Endothelial cell (in vitro differentiated cells): Measurements from ENCODE around the gene ADSS1. TPM values are rescaled to one million over a fixed set of nuclear protein-coding genes. Genes with fewer than 3 reads are reported as not detected.

Experiments
- DNase-seq: peaks from one replicate; pipeline ENCODE4 v3.0.0; 2021; ENCODE audit warnings: low spot score
- H3K27ac Mint-ChIP-seq: one replicate; pipeline ENCODE4 v1.8.0; 2021; ENCODE audit warnings: mixed read lengths, inconsistent platforms; ENCODE audit not compliant: unreplicated experiment
- H3K27me3 Mint-ChIP-seq: one replicate; pipeline ENCODE4 v1.8.0; 2021; ENCODE audit warnings: mild to moderate bottlenecking, moderate library complexity, mixed read lengths, inconsistent platforms; ENCODE audit not compliant: unreplicated experiment
- H3K36me3 Mint-ChIP-seq: one replicate; pipeline ENCODE4 v1.8.0; 2021; ENCODE audit warnings: mild to moderate bottlenecking, low read depth, mixed read lengths, inconsistent platforms; ENCODE audit not compliant: unreplicated experiment
- H3K4me1 Mint-ChIP-seq: one replicate; pipeline ENCODE4 v1.8.0; 2021; ENCODE audit warnings: mild to moderate bottlenecking, mixed read lengths, inconsistent platforms; ENCODE audit not compliant: unreplicated experiment
- H3K4me3 Mint-ChIP-seq: one replicate; pipeline ENCODE4 v1.8.0; 2021; ENCODE audit warnings: mild to moderate bottlenecking, mixed read lengths, inconsistent platforms; ENCODE audit not compliant: unreplicated experiment
- H3K9me3 Mint-ChIP-seq: one replicate; pipeline ENCODE4 v1.8.0; 2021; ENCODE audit warnings: mixed read lengths, inconsistent platforms; ENCODE audit not compliant: unreplicated experiment
- CTCF ChIP-seq: fragments of 200-600 bp; sonication (generic); IDR thresholded peaks from one replicate; pipeline ENCODE4 v1.5.0; 2021; ENCODE audit warnings: antibody characterized with exemption; ENCODE audit not compliant: unreplicated experiment
- total RNA-seq: library from RNA; stranded (reverse); fragmentation: NEBNext Ultra II Directional; extraction: Animal tissue kit (Norgen Biotek cat#: 25700); gene quantifications from one replicate; pipeline ENCODE4 v1.2.1, GENCODE V29; 2021; ENCODE audit not compliant: unreplicated experiment

ADSS1 gene
- total RNA-seq, 1 donor from 2014 or later: 6.1 TPM

GRCh38 chr14:104779776-104780512 lies 55.9 kb downstream of the ADSS1 start:
- no peaks in the 10 kb centered on the region for H3K9me3 Mint-ChIP-seq
- H3K27ac Mint-ChIP-seq: no peak overlapping the region
- no peak for TF ChIP-seq CTCF
- peaks cover 12% of the 10 kb centered on the region for H3K36me3 Mint-ChIP-seq
- DNase-seq: no peak
- H3K27me3 Mint-ChIP-seq: peaks cover 8% of the 10 kb centered on the region
- no peak overlapping the region for H3K4me3 Mint-ChIP-seq
- no peaks in the 10 kb centered on the region for H3K4me1 Mint-ChIP-seq

GRCh38 chr14:104780513-104781030 lies 56.5 kb downstream of the ADSS1 start:
- no peak for DNase-seq
- Mint-ChIP-seq H3K27ac (no peak overlapping the region), H3K36me3 (peaks cover 12% of the 10 kb centered on the region), H3K9me3 (no peaks in the 10 kb centered on the region), H3K27me3 (peaks cover 9% of the 10 kb centered on the region), H3K4me1 (no peaks in the 10 kb centered on the region), H3K4me3 (no peak overlapping the region)
- no peak for TF ChIP-seq CTCF

GRCh38 chr14:104781271-104782077 lies 57.4 kb downstream of the ADSS1 start:
- TF ChIP-seq CTCF: no peak
- Mint-ChIP-seq H3K9me3 (no peaks in the 10 kb centered on the region), H3K36me3 (peaks cover 8% of the 10 kb centered on the region), H3K27me3 (peaks cover 9% of the 10 kb centered on the region), H3K4me1 (no peaks in the 10 kb centered on the region), H3K27ac (no peak overlapping the region), H3K4me3 (no peak overlapping the region)
- no peak for DNase-seq

- H3K4me1 Mint-ChIP-seq: no peaks in the 10 kb centered on the region
Measured at GRCh38 chr14:104782086-104782807, 58.2 kb downstream of the ADSS1 start.

More at GRCh38 chr14:104782086-104782807, 58.2 kb downstream of the ADSS1 start:
- no peak for DNase-seq
- H3K27me3 Mint-ChIP-seq: peaks cover 7% of the 10 kb centered on the region
- no peak overlapping the region for H3K4me3 Mint-ChIP-seq
- no peaks in the 10 kb centered on the region for H3K9me3 Mint-ChIP-seq
- H3K36me3 Mint-ChIP-seq: peaks cover 1% of the 10 kb centered on the region
- H3K27ac Mint-ChIP-seq: no peak overlapping the region
- TF ChIP-seq CTCF: no peak
